SIG-M5 (cell line): ENCODE measurements around the gene LRRC59.

Experiments used
- DNase-seq: peaks from one replicate; lab custom pipeline; 2025; lab: John Stamatoyannopoulos, UW

The LRRC59 gene

GRCh38 chr17:50361561-50362480, 35.5 kb downstream of the LRRC59 start:
- DNase-seq = no peak

GRCh38 chr17:50360486-50361115, 36.7 kb downstream of the LRRC59 start:
- no peak for DNase-seq

GRCh38 chr17:50359998-50360461, 37.3 kb downstream of the LRRC59 start:
- DNase-seq = no peak

GRCh38 chr17:50359005-50359699, 38.2 kb downstream of the LRRC59 start:
- DNase-seq = no peak

- no peak for DNase-seq
Measured at GRCh38 chr17:50358177-50358576, 39.1 kb downstream of the LRRC59 start.

- DNase-seq = no peak
Measured at GRCh38 chr17:50356892-50357510, 40.3 kb downstream of the LRRC59 start.

- DNase-seq = no peak
Measured at GRCh38 chr17:50356418-50356817, 40.9 kb downstream of the LRRC59 start.

- DNase-seq = no peak
Measured at GRCh38 chr17:50355701-50356341, 41.5 kb downstream of the LRRC59 start.

- no peak for DNase-seq
Measured at GRCh38 chr17:50355336-50355700, 42.0 kb downstream of the LRRC59 start.

GRCh38 chr17:50354776-50355175, 42.5 kb downstream of the LRRC59 start:
- no peak for DNase-seq

GRCh38 chr17:50354198-50354597, 43.1 kb downstream of the LRRC59 start:
- DNase-seq = no peak

- DNase-seq = no peak
Measured at GRCh38 chr17:50353600-50354195, 43.6 kb downstream of the LRRC59 start.

GRCh38 chr17:50352693-50353599, 44.4 kb downstream of the LRRC59 start:
- DNase-seq = no peak

- DNase-seq = no peak
Measured at GRCh38 chr17:50352072-50352692, 45.1 kb downstream of the LRRC59 start.

- DNase-seq = no peak
Measured at GRCh38 chr17:50350733-50351132, 46.6 kb downstream of the LRRC59 start.

- DNase-seq = no peak
Measured at GRCh38 chr17:50349243-50349600, 48.1 kb downstream of the LRRC59 start.

GRCh38 chr17:50348522-50349242, 48.6 kb downstream of the LRRC59 start:
- no peak for DNase-seq

- DNase-seq = no peak
Measured at GRCh38 chr17:50347894-50348291, 49.4 kb downstream of the LRRC59 start.
